GM12865 (cell line): ENCODE data around the gene GALNT18.

Experiments used
- DNase-seq: peaks from one replicate; pipeline ENCODE4 v3.0.0; 2010; ENCODE audit warnings: low read depth
- H3K4me3 ChIP-seq: 2 replicates; pipeline ENCODE4 v1.5.1; 2011; ENCODE audit warnings: mild to moderate bottlenecking, low read depth, low read length, control low read depth
- TF ChIP-seq, protein P1 (sequence below): IDR thresholded peaks from 2 replicates; pipeline ENCODE4 v1.5.1; 2011; ENCODE audit warnings: low read length, control low read depth, low read depth, inconsistent platforms; ENCODE audit not compliant: insufficient read depth; ENCODE audit errors: missing control alignments

Gene GALNT18

DNA sequence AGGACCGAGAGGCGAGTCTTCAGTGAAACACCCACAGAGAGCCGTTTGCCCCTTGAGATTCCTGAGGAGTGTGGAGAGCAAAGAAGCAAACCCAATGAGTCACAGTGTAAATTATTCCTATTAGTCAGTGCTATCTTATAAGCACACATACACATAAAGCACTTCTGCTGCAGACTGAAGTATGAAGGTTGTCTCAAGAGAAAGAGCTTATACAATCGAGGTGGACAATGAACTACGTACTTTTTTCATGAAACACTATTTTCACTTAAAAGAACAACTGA is 37.3 kb downstream of the GALNT18 start:
- TF ChIP-seq, protein P1, sequence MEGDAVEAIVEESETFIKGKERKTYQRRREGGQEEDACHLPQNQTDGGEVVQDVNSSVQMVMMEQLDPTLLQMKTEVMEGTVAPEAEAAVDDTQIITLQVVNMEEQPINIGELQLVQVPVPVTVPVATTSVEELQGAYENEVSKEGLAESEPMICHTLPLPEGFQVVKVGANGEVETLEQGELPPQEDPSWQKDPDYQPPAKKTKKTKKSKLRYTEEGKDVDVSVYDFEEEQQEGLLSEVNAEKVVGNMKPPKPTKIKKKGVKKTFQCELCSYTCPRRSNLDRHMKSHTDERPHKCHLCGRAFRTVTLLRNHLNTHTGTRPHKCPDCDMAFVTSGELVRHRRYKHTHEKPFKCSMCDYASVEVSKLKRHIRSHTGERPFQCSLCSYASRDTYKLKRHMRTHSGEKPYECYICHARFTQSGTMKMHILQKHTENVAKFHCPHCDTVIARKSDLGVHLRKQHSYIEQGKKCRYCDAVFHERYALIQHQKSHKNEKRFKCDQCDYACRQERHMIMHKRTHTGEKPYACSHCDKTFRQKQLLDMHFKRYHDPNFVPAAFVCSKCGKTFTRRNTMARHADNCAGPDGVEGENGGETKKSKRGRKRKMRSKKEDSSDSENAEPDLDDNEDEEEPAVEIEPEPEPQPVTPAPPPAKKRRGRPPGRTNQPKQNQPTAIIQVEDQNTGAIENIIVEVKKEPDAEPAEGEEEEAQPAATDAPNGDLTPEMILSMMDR: no peak
- DNase-seq: no peak
- H3K4me3 ChIP-seq: no peak overlapping the region

DNA sequence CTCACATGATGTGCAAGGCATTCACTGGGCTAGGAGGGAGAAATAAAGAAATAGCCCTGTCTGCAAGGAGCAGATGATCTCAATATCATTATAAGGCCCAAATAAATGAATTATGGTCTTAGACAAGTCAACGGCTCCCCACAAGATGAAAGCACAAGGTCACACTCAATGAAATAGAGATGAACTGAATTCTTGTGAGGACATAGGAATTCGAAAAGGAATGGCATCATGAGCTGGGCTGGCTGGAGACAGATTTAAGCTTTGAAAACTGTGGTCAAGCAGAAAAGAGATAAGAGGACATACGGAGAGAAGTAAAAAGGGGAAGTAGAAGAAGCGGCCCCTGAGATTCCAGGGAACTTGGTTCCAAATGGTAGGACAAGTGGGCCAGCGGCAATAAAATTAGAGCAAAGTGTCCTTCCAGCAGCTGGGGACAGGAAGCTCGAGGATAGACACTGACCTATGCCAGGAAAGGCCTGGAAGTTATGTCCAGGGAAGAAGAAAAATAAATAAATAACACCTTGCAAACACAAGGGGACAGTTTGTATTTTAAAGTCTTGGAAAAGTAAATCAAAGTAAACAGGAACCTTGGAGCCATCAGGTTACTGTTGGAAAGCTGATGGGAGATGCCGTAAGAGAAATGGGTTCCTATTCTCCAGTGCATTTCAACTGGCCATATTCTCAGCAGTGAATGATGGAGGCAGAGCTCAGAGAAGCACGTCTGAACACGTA is 37.8 kb downstream of the GALNT18 start:
- H3K4me3 ChIP-seq: no peak overlapping the region
- no peak for DNase-seq
- TF ChIP-seq, protein P1: no peak

DNA sequence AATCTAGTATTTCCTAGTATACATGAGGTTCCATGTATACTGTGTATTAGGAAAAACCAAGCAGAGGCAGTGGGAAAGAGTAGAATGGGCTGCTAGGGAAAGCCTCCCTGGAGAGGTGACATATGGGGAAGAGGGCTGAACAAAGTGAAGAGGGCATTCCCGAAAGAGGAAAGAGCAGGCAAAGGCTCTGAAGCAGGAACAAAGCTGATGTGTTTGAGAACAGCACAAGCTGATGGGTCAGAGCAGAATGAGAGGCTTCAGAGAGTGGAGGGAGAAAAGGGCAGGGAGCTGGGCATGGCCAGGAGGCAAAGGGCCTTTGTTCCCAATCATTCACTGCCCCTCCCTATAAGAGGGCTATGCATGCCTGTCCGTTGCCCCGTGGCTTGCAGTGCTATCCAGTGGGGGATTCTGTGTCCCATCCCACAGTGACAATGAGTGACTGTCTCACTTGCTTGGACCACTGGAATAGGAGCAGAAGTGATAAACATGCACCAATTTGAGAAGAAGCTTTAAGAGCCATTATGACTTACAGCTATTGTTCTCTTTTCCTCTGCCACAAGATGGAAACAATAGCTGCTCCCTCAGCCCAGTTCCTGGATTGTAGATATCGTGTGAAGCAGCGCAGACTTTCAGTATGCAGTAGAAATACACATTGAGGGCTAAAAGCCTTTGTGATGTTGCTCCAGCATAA is 39.6 kb downstream of the GALNT18 start:
- TF ChIP-seq, protein P1: no peak
- H3K4me3 ChIP-seq: no peak overlapping the region
- DNase-seq: no peak

DNA sequence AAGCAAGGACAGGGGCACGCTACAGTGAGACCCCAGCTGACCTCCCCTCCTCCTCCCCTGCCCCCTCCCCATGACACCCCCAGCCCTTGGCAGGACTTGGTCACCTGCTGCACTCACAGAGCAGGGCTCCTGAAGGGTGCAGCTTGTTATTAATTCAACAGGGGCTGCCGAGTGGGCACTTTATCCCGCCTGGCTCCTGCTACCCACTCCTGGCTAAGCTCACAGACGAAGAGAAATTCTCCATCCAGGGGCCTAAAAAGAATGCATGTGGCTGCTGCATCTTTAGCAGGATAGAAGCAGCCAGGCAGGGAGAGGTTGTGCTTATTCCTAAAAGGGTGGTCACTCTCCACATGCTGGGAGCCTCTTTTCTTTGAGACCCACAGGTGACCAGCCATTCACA is 40.3 kb downstream of the GALNT18 start:
- TF ChIP-seq, protein P1: no peak
- no peak for DNase-seq

DNA sequence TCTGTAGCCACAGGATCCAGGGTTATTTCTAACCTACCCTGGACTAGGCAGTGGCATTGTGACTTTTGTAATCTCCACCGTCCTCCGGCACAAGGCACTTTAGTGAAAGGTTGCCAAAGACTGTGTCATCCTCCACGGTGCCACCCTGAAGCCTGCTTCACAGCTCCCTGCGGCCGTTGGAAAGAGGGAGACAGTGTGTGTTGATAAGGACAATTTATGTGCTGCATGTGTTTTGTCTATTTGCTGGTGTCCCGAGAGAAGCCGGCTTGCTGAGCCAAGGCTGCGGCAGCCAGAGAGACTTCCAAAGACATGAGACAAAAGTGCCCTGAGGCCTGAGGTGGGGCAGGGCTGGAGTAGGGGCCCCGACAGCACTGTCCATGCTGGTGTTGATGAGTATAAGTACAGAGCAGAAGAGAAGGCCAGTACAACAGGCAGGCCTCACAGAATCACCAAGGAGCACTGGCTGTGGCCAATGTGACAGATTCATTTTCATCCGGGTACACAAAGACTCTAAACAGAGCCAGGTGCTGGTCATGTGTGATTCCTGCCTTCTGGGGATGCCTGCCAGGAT is 40.9 kb downstream of the GALNT18 start:
- no peak overlapping the region for H3K4me3 ChIP-seq
- TF ChIP-seq, protein P1: no peak
- DNase-seq: no peak

More for the DNA sequence above, 40.3 kb downstream of the GALNT18 start:
- H3K4me3 ChIP-seq: no peak overlapping the region

DNA sequence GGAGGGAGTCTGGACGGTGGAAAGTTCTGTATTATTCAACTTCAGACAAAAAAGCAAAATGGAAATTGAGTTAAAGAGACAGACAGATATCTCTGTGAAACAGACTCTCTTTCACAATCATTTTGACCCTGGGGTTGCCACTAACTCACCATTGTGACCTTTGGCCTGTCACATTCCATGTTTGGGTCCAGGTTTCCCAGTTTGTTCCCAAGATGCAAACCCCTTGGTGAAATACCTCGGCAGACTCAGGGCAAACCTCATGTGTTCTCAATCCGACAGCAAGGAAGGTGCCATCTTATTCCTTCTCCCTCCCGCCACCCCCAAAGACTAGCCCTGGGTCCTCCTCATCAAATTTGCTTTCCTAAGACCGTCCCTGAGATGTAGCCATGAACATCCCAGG is 41.8 kb downstream of the GALNT18 start:
- TF ChIP-seq, protein P1: no peak
- no peak overlapping the region for H3K4me3 ChIP-seq
- DNase-seq: no peak
